GM23338 (cell line): ENCODE measurements around the gene CANT1.

ENCODE experiments used
- CTCF ChIP-seq, 2 experiments: fragments of 200-600 bp in 1 of 2; sonication (generic) in 1 of 2; conservative IDR thresholded peaks; 2 replicates each; pipeline versions ENCODE4 v1.5.1 to v1.6.1; 2016 to 2017; ENCODE audit warnings: antibody characterized with exemption in 2 of 2, low read depth in 2 of 2, mild to moderate bottlenecking in 2 of 2, moderate library complexity in 1 of 2
- EZH2phosphoT487 ChIP-seq: fragments of 200-600 bp; sonication (generic); IDR thresholded peaks from one replicate; pipeline ENCODE4 v1.8.1; 2018; ENCODE audit warnings: antibody characterized with exemption; ENCODE audit not compliant: unreplicated experiment
- POLR2AphosphoS5 ChIP-seq: IDR thresholded peaks from 2 replicates; pipeline ENCODE4 v1.6.1; 2016; ENCODE audit warnings: antibody characterized with exemption, low read depth
- ZNF331 ChIP-seq: fragments of 250-450 bp; sonication (Bioruptor Pico); IDR thresholded peaks from 2 replicates; pipeline ENCODE4 v1.5.0; 2020; ENCODE audit warnings: low read depth, mild to moderate bottlenecking, moderate library complexity

- TF ChIP-seq CTCF (conservative IDR thresholded peaks at IDR 0.05; ENCODE audit: low read depth in 2 of 2) = no peak
- no peak for TF ChIP-seq EZH2phosphoT487
- TF ChIP-seq ZNF331 (CRISPR knock-in tag) = no peak
- TF ChIP-seq POLR2AphosphoS5 = no peak
Observed at GRCh38 chr17:78993981-78994671, 15.4 kb downstream of the CANT1 start.
